GM18511 (cell line): Measurements from ENCODE around the gene DPP10.

ENCODE experiments used
- ATAC-seq: cut with Tn5 transposase; IDR thresholded peaks from one replicate; pipeline ENCODE4 v1.9.1; 2021; ENCODE audit warnings: mild to moderate bottlenecking, moderate library complexity; ENCODE audit not compliant: unreplicated experiment

Gene DPP10

DNA sequence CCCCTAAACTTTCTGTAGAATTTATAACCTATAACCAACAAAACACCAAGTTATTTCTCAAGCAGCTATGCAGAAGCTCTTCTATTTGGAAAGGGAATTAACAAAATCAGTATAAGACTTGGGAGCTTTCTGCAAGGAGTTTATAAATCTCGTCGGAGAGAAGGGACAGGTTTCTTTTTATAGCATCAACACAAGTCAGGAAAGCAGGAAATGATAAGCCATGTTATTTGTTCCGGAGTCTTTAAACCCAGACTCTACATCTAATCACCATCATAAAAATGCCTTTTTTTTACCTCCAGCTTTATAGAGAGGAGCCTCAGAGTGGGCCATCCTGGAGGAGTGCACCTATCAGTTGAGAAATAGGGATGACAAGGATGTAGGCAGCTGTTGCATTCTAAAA is 137.1 kb downstream of the DPP10 start:
- ATAC-seq = no peak

- no peak for ATAC-seq
Measured at GRCh38 chr2:114580691-114581090, 138.2 kb downstream of the DPP10 start.

GRCh38 chr2:114598329-114598728 is 155.9 kb downstream of the DPP10 start:
- no peak for ATAC-seq

- no peak for ATAC-seq
Measured at GRCh38 chr2:114609203-114609602, 166.8 kb downstream of the DPP10 start.

GRCh38 chr2:114609801-114610200 is 167.4 kb downstream of the DPP10 start:
- no peak for ATAC-seq

GRCh38 chr2:114610677-114611076 is 168.2 kb downstream of the DPP10 start:
- no peak for ATAC-seq

GRCh38 chr2:114614592-114614991 is 172.2 kb downstream of the DPP10 start:
- no peak for ATAC-seq

DNA sequence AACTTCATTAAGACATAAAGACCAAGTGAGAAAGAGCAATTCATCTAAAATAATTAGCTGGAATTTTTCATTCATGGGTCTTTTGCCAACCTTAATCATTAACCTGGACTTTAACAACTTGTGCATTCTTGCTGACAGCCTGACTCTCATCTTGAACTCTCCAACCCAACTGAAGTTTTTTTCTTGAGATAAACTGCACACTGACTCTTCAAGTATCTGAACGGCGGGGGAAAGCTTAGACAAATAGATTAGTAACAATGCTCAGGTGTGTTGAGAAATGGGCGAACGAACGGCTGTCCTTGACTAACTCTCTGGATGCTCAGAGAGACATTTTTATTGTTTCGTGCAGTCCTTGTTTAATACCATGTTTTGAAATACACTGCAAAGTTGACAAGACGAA is 186.0 kb downstream of the DPP10 start:
- ATAC-seq = no peak

DNA sequence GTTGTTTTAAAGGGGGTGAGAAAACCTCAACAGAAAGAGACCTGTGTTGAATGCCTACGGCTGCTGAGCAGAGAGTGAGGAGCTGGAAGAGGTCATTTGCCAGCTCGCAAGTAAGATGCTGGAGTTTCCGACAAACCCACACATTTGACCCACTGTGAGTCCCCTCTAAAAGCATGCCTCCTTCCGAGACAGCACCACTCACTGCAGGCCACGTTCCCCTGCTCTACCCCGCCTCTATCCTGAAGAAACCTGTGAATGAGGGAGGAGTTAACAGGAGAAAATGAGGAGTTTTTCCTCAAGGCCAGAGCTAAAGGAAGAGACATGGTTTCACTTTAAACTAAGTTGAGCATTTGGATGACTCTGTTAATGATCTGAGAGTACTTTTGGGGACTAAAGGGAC is 188.7 kb downstream of the DPP10 start:
- no peak for ATAC-seq

DNA sequence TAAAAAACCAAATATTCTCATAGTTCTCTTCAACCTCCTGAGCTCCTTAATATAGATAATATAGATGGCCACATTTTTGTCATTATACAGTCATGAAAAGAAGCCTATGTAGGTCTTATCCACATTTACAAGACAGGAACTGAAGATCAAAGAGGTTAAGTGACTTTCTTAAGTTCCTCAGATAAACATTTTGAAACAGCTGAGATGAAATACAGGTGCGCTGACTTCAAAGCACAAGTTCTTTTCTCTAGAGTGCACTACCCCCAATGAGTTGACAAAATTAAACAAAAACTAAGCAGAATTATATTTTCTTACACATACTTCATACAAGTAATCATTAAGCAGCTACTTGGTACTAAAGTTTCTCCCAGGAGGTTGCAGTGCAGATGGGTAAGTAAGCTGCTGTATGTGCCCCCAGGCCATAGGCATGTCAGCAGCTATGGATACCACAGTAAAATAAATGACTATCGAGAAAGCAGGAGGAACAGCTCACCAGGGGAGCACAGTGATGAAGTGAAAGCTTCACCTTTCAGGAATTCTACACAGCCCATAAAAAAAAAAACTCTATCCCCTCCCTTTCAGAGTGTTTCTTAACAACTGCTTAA is 199.8 kb downstream of the DPP10 start:
- ATAC-seq = no peak

DNA sequence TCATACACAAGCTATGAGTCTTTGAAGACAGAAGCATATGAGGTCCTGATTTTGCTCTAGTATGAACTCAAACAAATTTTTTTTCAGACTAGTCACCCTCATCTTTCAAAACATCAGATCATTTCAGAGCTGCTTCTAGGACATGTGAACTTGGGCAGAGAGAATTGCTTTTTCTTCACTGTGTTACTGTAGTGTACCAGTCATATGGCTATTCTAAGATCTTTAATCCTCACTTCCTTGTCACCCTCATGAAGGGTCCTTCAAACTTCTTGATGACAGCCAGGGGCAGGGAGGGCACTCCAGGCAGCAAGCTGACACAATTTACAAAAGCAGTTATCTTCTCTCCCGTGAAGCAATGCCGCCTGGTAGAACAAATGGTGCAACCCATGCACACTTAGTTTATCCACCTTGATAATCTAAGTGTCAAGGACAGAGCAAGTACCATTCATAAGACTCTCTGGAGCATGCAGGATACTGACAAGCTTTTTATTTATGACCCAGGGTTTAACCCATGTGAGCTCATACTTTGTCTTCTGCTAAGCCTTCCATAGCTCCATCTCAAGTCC is 200.6 kb downstream of the DPP10 start:
- no peak for ATAC-seq

- no peak for ATAC-seq
Measured at GRCh38 chr2:114651933-114652332, 209.5 kb downstream of the DPP10 start.

GRCh38 chr2:114659880-114660279 is 217.4 kb downstream of the DPP10 start:
- ATAC-seq = no peak

DNA sequence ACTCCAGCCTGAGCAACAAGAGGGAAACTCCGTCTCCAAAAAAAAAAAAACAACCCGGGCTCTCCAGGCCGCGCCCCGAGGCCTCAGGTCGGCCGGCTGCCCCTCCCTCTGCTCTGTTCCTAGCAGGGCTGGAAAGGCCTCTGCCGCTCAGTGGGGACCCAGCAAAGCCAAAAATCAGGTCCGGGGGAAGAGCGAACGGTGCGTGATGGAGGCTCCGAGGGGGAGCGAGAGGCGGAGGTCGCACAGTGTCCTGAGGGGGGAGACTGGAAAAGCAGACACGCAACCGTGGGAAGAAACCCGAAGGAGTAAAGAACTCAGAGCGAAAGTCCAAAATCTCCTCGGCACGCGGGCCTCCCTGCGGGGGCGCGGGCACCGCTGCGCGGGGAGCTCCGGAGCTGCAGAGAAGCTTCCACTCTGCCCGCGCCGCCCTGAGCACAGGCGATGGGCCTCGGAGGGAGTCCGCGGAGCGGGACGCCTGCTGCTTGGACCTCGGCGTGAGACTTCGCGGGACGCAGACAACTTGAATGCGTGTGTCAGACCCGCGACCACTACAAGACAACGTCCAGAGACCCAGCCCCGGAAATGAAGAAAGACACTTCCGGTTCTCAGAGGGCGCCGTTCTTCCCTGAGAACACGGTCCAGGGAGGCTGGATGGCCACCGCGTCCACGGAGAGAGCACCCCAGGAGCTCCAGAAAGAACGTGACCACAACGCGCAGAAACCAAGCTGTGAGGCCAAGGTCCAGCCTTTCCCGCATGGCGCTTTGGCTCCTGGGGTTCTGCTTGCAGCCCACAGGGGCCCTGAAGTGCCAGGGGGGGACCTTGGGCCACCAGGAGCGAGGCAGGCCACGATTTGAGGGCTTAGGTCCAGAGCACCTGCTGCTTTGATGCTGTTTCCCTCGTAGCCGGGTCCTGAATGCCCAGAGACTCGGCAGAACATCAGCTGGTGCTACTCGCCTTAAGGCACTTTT is 219.8 kb downstream of the DPP10 start:
- no peak for ATAC-seq

DNA sequence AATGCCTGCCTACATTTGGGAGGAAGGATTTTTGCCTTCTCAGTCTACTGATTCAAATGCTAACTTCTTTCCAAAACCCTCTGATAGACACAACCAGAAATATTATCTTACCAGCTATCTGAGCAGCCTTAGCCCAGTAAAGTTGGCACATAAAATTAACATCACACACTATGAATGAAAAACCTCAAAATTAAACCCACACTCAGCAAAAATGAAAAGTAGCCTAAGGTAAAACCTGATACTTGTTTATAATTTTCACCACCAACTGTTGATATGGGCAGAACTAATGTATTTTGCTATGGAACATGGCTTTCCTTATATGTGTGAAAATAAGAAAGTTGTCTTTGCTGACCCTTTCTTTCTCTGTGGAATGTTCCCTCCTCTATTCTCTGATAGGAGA is 226.0 kb downstream of the DPP10 start:
- ATAC-seq = no peak

- no peak for ATAC-seq
Measured at GRCh38 chr2:114683251-114683650, 240.8 kb downstream of the DPP10 start.

DNA sequence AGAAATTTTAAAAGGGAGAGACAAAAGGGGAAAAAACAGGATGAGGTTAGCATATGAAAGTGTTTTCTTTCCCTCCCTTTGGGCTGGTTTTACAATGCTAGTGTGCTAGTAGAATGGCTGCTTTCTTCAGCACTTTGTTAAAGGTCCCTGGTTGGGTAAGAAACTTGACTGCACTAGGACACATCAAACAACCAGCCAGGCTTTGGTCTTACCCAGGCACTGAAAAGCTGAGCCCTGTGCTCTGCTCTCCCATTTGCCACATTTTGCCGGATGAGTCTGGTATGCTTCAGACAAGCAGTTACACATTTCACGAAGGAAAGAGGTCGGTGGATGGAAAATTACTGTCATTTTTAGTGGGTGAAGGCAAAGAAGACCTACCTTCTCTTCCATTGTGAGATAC is 242.0 kb downstream of the DPP10 start:
- no peak for ATAC-seq

DNA sequence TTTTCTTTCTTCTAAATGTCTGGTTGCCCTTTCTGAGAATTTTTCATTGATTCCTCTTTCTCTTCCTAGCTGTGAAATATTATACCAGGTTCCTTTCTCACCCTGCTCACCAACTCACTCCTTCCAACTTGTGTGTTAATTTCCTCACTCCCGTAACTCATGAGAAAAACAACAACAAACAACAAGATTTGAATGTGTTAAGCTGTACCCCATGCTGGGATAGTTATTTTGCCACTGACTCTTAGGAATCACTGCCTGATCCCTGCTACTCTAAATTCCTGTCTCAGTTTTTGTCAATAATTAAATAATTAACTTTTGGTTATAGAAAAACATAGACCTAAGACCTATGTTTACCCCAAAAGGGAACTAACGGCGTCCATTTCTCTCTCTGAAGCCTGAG is 242.7 kb downstream of the DPP10 start:
- ATAC-seq = no peak

DNA sequence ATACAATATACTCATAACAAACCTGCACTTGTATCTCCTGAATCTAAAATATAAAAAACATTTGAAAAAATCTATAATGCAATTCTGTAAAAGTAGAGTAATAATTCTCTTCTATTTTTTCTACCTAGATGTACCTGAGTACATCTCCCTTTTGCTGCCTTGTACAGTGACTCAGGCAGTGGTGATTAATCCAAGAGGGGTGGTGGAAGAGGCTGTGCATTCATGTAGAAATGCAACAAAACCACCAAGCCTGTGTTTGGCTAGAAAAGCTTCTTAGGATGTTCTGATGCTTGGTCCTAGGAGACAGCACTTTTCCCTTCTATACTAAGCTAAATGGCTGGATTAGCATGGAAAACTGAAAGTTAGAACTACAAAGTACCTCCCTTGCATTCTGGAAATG is 245.8 kb downstream of the DPP10 start:
- no peak for ATAC-seq

DNA sequence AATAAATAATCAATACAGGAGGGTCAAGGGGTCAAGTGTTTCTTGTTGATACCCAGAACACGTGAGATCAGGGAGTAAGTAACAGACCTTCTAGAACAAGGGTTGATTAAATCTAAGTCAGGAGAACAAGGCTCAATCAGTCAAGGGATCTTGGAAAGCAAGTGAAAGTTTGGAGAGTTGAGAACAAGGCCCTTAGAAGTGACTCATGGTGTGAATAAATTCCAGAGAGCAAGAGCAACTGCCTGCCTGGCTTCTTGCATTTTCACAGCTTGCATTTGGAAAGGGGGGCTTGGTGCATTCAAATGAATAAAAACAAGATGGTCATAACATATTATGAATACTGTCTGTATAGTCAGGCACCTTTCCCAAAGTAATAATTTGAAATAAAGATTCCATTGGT is 256.1 kb downstream of the DPP10 start:
- ATAC-seq = no peak

DNA sequence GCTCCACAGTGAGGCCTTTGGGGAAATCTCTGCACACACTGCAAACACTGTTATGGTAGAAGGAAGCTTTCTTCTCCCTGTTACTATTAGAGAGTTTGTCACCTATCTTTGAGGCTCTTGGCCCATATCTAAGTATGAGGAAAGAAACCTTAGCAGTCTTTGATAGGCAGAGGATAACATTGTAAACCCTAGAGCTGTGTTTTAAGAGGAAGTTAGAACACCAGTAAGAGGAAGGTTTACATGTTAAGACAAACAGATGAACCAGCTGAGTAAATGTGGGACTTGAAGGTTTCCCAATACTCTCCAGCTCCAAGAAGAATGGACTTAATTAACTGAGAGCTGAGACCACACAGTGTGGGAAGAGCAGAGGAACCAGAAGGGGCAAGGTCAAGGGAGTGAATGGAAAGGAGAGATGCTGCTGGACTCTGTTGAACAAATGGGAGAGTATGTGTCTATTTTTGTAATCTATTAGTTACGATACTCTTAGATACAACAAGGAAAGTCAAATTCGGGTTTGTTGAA is 257.0 kb downstream of the DPP10 start:
- no peak for ATAC-seq

DNA sequence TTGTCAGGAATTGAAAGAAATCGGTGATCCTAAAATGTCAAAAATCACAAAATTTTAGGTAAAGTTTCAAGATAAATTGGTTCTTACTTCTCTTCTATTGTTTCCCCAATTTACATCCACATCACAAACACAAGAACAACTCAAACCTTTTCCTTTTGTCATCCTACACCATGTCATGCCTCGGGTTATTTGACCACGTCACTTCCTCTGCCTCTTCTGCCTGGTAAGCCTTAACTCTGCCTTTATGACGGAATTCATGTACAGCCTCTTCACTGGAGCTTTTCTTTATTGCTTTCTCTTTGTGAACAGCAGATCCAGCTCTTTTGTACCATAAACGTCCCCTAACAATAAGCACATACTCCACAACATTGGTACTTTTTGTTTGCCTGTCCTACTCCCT is 258.0 kb downstream of the DPP10 start:
- no peak for ATAC-seq
